RWPE1 (cell line): ENCODE results near the gene PCCA.

Experiments
- CTCF ChIA-PET: fragments of 350-600 bp; sonication (Branson Sonifier 250); formaldehyde crosslinking; extraction: SDS; loops from one replicate; lab custom pipeline; 2021; lab: Yijun Ruan, JAX
- POLR2A ChIA-PET: fragments of 400-600 bp; formaldehyde crosslinking; extraction: SDS; loops from one replicate; lab custom pipeline; 2020; ENCODE audit warnings: antibody characterized with exemption; ENCODE audit not compliant: low non-redundant PET; lab: Yijun Ruan, JAX
- DNase-seq: peaks from one replicate; pipeline ENCODE4 v3.0.0; 2012; ENCODE audit warnings: low spot score
- H3K27ac ChIP-seq: fragments of 450-650 bp; 2 replicates; pipeline ENCODE4 v1.5.1; 2017
- TF ChIP-seq, protein P1 (sequence below): fragments of 450-650 bp; conservative IDR thresholded peaks from 2 replicates; pipeline ENCODE4 v1.5.1; 2017; ENCODE audit warnings: low read depth, mild to moderate bottlenecking

The PCCA gene

DNA sequence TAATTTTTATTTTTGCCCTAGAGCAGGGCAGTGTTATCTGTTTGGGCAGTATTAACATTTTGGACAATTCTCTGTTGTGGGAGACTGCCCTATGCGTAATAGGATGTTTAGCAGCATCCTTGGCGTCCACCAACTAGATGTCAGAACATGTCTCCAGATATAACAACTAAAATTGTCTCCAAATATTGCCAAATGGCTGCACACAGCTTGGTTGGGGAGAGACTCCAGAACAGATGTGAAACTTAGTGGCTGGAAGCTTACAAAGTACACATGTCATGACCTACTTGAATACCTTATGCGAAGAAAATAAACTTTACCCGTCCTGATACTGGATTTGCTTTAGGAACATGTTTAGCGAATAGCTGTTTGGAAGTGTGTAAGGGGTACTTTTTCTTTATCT lies 376.7 kb downstream of the PCCA start:
- no peak for DNase-seq
- CTCF ChIA-PET = interaction anchor here (0.6 kb wide), 1 partner anchor 450 kb away, joined by 6 read pairs; no protein-coding TSS in a partner anchor
- no peak overlapping the region for H3K27ac ChIP-seq
- TF ChIP-seq, protein P1, sequence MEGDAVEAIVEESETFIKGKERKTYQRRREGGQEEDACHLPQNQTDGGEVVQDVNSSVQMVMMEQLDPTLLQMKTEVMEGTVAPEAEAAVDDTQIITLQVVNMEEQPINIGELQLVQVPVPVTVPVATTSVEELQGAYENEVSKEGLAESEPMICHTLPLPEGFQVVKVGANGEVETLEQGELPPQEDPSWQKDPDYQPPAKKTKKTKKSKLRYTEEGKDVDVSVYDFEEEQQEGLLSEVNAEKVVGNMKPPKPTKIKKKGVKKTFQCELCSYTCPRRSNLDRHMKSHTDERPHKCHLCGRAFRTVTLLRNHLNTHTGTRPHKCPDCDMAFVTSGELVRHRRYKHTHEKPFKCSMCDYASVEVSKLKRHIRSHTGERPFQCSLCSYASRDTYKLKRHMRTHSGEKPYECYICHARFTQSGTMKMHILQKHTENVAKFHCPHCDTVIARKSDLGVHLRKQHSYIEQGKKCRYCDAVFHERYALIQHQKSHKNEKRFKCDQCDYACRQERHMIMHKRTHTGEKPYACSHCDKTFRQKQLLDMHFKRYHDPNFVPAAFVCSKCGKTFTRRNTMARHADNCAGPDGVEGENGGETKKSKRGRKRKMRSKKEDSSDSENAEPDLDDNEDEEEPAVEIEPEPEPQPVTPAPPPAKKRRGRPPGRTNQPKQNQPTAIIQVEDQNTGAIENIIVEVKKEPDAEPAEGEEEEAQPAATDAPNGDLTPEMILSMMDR = no peak
- POLR2A ChIA-PET = no interaction called here

GRCh38 chr13:100470866-100471505 lies 382.1 kb downstream of the PCCA start:
- POLR2A ChIA-PET = no interaction called here
- CTCF ChIA-PET = no interaction called here
- no peak for DNase-seq
- no peak overlapping the region for H3K27ac ChIP-seq
- TF ChIP-seq, protein P1 = no peak

DNA sequence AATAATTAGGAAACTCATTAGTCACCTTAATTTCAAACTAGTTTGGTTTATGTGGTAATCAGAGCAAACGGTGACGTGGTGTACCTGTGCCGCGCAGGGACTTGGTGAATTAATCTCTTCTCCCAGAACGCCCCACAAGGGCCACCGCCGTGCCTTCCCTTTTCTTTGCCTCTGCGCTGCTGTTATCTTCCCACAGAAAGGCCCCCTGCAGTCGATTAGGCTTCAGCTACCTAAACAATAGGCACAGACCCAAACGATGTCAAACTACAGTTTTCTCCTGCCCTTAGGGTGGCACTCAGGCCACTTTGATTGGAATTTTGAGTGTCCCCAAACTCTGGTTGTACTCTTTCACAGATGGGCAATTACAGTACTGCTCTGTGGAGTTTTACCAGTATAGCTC lies 384.2 kb downstream of the PCCA start:
- CTCF ChIA-PET = no interaction called here
- no peak overlapping the region for H3K27ac ChIP-seq
- no peak for DNase-seq
- TF ChIP-seq, protein P1 = no peak
- POLR2A ChIA-PET = no interaction called here

DNA sequence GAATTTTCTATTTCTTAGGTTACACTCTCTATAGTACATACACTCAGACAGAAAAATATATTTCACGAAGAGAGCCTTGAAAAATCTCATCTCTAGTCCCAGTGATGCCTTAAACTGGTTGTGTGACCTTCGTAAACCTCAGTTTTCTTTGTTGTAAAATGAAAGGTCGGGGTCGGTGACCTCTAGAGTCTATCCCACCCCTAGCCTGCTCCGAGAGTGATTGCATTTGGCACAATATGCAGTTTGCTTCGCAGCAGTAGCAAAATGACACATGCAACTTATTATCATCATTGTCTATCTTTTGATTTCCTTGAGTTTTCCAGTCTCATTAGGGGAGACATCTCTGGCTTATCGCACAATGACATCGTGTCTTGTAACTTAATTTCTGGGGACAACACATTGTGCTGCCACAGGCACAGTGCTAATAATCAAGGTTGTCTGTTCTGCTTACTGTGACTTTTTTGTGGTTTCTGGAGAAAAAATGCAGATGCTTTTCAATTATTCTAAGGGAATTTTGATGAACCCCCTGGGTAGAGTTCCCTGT lies 384.7 kb downstream of the PCCA start:
- TF ChIP-seq, protein P1 = no peak
- H3K27ac ChIP-seq = no peak overlapping the region
- no peak for DNase-seq
- POLR2A ChIA-PET = no interaction called here
- CTCF ChIA-PET = no interaction called here

DNA sequence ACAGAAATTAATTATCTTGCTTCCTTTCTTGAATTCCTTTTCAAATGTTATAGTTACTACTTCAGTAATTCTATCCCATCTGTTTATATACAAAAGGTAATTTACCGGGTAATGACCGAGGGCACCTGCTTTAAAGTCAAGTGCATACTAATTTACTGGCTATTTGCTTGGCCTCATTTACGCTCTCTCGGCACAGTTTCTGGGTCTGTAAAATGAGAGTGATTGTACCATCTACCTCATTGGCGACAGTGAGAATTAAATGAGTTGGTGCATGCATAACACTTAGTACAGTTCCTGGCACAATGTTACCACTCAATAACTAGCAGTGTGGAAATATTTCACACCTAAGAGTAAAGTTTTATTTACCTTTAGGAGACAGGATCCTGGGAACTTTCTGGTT lies 388.1 kb downstream of the PCCA start:
- POLR2A ChIA-PET = no interaction called here

GRCh38 chr13:100478107-100478809 lies 389.4 kb downstream of the PCCA start:
- H3K27ac ChIP-seq = no peak overlapping the region
- DNase-seq = no peak
- POLR2A ChIA-PET = no interaction called here
- TF ChIP-seq, protein P1 = no peak
- CTCF ChIA-PET = no interaction called here

More for the DNA sequence above, 388.1 kb downstream of the PCCA start:
- CTCF ChIA-PET = no interaction called here
- TF ChIP-seq, protein P1 = no peak
- DNase-seq = no peak
- H3K27ac ChIP-seq = no peak overlapping the region
